GM19468 (cell line): ENCODE data around the gene CEP19.
"Not testable (repeated sequence)": the region's sequence is repeated elsewhere in the genome, so short reads cannot be mapped to it uniquely, and the experiment has no call there.

Experiments used
- ATAC-seq: cut with Tn5 transposase; IDR thresholded peaks from one replicate; pipeline ENCODE4 v1.9.1; 2021; ENCODE audit warnings: mild to moderate bottlenecking, moderate library complexity, moderate number of reproducible peaks; ENCODE audit not compliant: unreplicated experiment; ENCODE audit errors: extremely low read depth

Gene CEP19

GRCh38 chr3:196711838-196712513 is at the start of gene CEP19, which contains the start of gene PIGX:
CEP19 (minus strand) TSS chr3:196712250; CDS start chr3:196708657, 3,593 bp downstream.
PIGX (plus strand) TSS chr3:196712377.
- ATAC-seq = peak; percentile 75

GRCh38 chr3:196757876-196758739 is 46.1 kb upstream of the CEP19 start:
- no peak for ATAC-seq

- ATAC-seq = no peak
These were observed 44.7 kb upstream of the CEP19 start for GRCh38 chr3:196756732-196757131.

GRCh38 chr3:196754091-196754981 is 42.3 kb upstream of the CEP19 start:
- ATAC-seq = no peak

- no peak for ATAC-seq
These were observed 41.2 kb upstream of the CEP19 start for GRCh38 chr3:196753201-196753600.

GRCh38 chr3:196749125-196749524 is 37.1 kb upstream of the CEP19 start:
- no peak for ATAC-seq

- ATAC-seq = not testable (repeated sequence)
These were observed 31.5 kb upstream of the CEP19 start for GRCh38 chr3:196743569-196743968.

GRCh38 chr3:196741249-196741889 is 29.3 kb upstream of the CEP19 start:
- ATAC-seq = no peak

GRCh38 chr3:196740481-196741248 is 28.6 kb upstream of the CEP19 start:
- ATAC-seq = no peak

- ATAC-seq = peak; percentile 74
These were observed 27.8 kb upstream of the CEP19 start, which contains the start of gene PAK2 for GRCh38 chr3:196739671-196740480. PAK2 (plus strand) TSS chr3:196739857; CDS start chr3:196782647, 42,790 bp downstream.

GRCh38 chr3:196737655-196738054 is 25.6 kb upstream of the CEP19 start:
- ATAC-seq = no peak

GRCh38 chr3:196736670-196737374 is 24.8 kb upstream of the CEP19 start:
- ATAC-seq = no peak

GRCh38 chr3:196735751-196736150 is 23.7 kb upstream of the CEP19 start:
- no peak for ATAC-seq

GRCh38 chr3:196726788-196727675 is 15.0 kb upstream of the CEP19 start:
- no peak for ATAC-seq

GRCh38 chr3:196721097-196721496 is 9.0 kb upstream of the CEP19 start:
- no peak for ATAC-seq

GRCh38 chr3:196717162-196717561 is 5.1 kb upstream of the CEP19 start:
- ATAC-seq = not testable (repeated sequence)
